T-cell (primary cell): ENCODE results near the gene UPF1. TPM values are rescaled to one million over a fixed set of nuclear protein-coding genes. Genes with fewer than 3 reads are reported as not detected.

Source experiments
- ATAC-seq, 4 experiments: fragments of 200-7000 bp in 3 of 4; fragments of 150-1000 bp in 1 of 4; cut with Tn5 transposase; replicated peaks in 1 of 4; 1 replicate in 3 of 4; 2 replicates in 1 of 4; pipeline ENCODE4 v1.10.0; 2021; ENCODE audit warnings: moderate library complexity in 3 of 4, mild to moderate bottlenecking in 2 of 4, moderate number of reproducible peaks in 1 of 4
- CTCF ChIA-PET, 2 donors: fragments of 300-600 bp; sonication (Branson Sonifier 250); formaldehyde crosslinking; loops; one replicate each; lab custom pipeline; 2022; ENCODE audit warnings: antibody characterized with exemption in 2 of 2; lab: Charles Lee
- POLR2A ChIA-PET, 2 donors: fragments of 300-600 bp; sonication (Branson Sonifier 250); formaldehyde crosslinking; loops; one replicate each; lab custom pipeline; 2022; ENCODE audit warnings: antibody characterized with exemption in 2 of 2; lab: Charles Lee
- DNase-seq, 35 experiments: peaks; one replicate each; pipeline versions ENCODE4 v3.0.0 to v3.0.0-alpha.2; 2013 to 2023
- H3K27ac ChIP-seq: one replicate; pipeline ENCODE4 v1.5.1; 2013; ENCODE audit warnings: low read length
- H3K27me3 ChIP-seq, 2 experiments: replicated peaks in 1 of 2; 1 replicate in 1 of 2; 2 replicates in 1 of 2; pipeline versions ENCODE4 v1.6.1 to v1.7.0; 2013; ENCODE audit warnings: low read length in 1 of 2, mixed read lengths in 1 of 2; ENCODE audit not compliant: control insufficient read depth in 2 of 2, insufficient read depth in 2 of 2; ENCODE audit errors: extremely low read depth in 1 of 2
- H3K36me3 ChIP-seq, 2 donors: 1 replicate in 1 of 2; 2 replicates in 1 of 2; pipeline versions ENCODE4 v1.6.1 to v1.7.0; 2013; ENCODE audit warnings: low read length in 1 of 2; ENCODE audit not compliant: control insufficient read depth in 2 of 2, insufficient read depth in 1 of 2; ENCODE audit errors: extremely low read depth in 1 of 2
- H3K4me1 ChIP-seq, 2 experiments: 1 replicate in 1 of 2; 2 replicates in 1 of 2; pipeline versions ENCODE4 v1.6.1 to v1.7.0; 2013; ENCODE audit warnings: low read length in 2 of 2, mixed read lengths in 1 of 2; ENCODE audit not compliant: insufficient read depth in 2 of 2, control insufficient read depth in 1 of 2; ENCODE audit errors: extremely low read depth in 1 of 2
- H3K4me3 ChIP-seq, 2 donors: 1 replicate in 1 of 2; 2 replicates in 1 of 2; pipeline versions ENCODE4 v1.5.1 to v1.7.0; 2013; ENCODE audit warnings: mild to moderate bottlenecking in 2 of 2, low read length in 1 of 2, moderate library complexity in 1 of 2; ENCODE audit not compliant: control insufficient read depth in 1 of 2; ENCODE audit errors: extremely low read depth in 1 of 2
- H3K9me3 ChIP-seq: 2 replicates; pipeline ENCODE4 v1.7.0; 2013
- H3K27ac Mint-ChIP-seq, 2 donors: one replicate each; pipeline ENCODE4 v1.8.0; 2020 to 2021; ENCODE audit warnings: mild to moderate bottlenecking in 2 of 2, mixed read lengths in 2 of 2
- H3K27me3 Mint-ChIP-seq, 2 donors: one replicate each; pipeline ENCODE4 v1.8.0; 2021 to 2022; ENCODE audit warnings: mixed read lengths in 2 of 2
- H3K36me3 Mint-ChIP-seq: one replicate; pipeline ENCODE4 v1.8.0; 2021; ENCODE audit warnings: mixed read lengths
- H3K4me1 Mint-ChIP-seq, 3 donors: one replicate each; pipeline ENCODE4 v1.8.0; 2020 to 2022; ENCODE audit warnings: mixed read lengths in 3 of 3, mild to moderate bottlenecking in 1 of 3
- H3K4me3 Mint-ChIP-seq, 3 donors: one replicate each; pipeline ENCODE4 v1.8.0; 2020 to 2022; ENCODE audit warnings: mild to moderate bottlenecking in 3 of 3, mixed read lengths in 3 of 3, moderate library complexity in 3 of 3
- H3K9me3 Mint-ChIP-seq, 3 donors: one replicate each; pipeline ENCODE4 v1.8.0; 2020 to 2022; ENCODE audit warnings: mixed read lengths in 3 of 3
- WGBS: methylation state at CpG from one replicate; pipeline ENCODE4 v1.1.5; 2013; ENCODE audit warnings: missing lambda C conversion rate; ENCODE audit not compliant: insufficient coverage; 5-methylcytosine and 5-hydroxymethylcytosine counted together
- total RNA-seq, 35 experiments: library from RNA in 6 of 35; stranded (reverse) in 6 of 35; fragments of 120-200 nt in 1 of 35; gene quantifications; one replicate each; pipeline versions ENCODE4 v1.2.1 to v1.2.4 and lab custom pipeline; 2013 to 2026

Gene UPF1
- total RNA-seq, 5 donors from 2014 or later (not counting 1 experiment from before 2014, with no cell fraction given): 114 to 143 (median 127) TPM

GRCh38 chr19:18847549-18848463 lies 16.0 kb downstream of the UPF1 start:
- Mint-ChIP-seq H3K27me3 (no peaks in the 10 kb centered on the region), H3K9me3 (no peaks in the 10 kb centered on the region), H3K4me1 (peaks cover 52 to 70% (median 53%) of the 10 kb centered on the region in 3 donors), H3K27ac (no peak overlapping the region), H3K4me3 (no peak overlapping the region), H3K36me3 (peaks cover 36% of the 10 kb centered on the region)
- H3K27ac ChIP-seq: no peak overlapping the region
- ChIA-PET CTCF (interaction anchor here (0.6 to 1.4 kb wide), 13 partner anchors 7 to 966 kb away, joined by 3 to 8 read pairs (median 4); partner anchors contain the start of genes UBA52 (in 1 of the 2) and UPF1 (in 1 of the 2)), POLR2A (interaction anchor here in 1 of 2 donors (0.5 kb wide), 1 partner anchor 146 kb away, joined by 6 read pairs; no protein-coding TSS in a partner anchor)
- DNase-seq: no peak
- ATAC-seq: no peak
- H3K4me1 ChIP-seq: peaks cover 6 to 65% of the 10 kb centered on the region in 2 experiments
- 98% methylated on average over 13 of the region's 24 CpGs for WGBS
- peaks cover 47 to 57% of the 10 kb centered on the region in 2 donors for H3K36me3 ChIP-seq
- no peak overlapping the region for H3K4me3 ChIP-seq
- no peaks in the 10 kb centered on the region for H3K27me3 ChIP-seq
- H3K9me3 ChIP-seq: no peaks in the 10 kb centered on the region

GRCh38 chr19:18848878-18849661 lies 17.3 kb downstream of the UPF1 start:
- no peaks in the 10 kb centered on the region for H3K27me3 ChIP-seq
- ChIA-PET POLR2A (no interaction called here), CTCF (interaction anchor here in 1 of 2 donors (0.6 kb wide), 1 partner anchor 9 kb away, joined by 3 read pairs; no protein-coding TSS in a partner anchor)
- Mint-ChIP-seq H3K27ac (peak overlapping the region; percentile 8 to 44), H3K4me1 (peaks cover 39 to 57% (median 41%) of the 10 kb centered on the region in 3 donors), H3K36me3 (peaks cover 49% of the 10 kb centered on the region), H3K9me3 (no peaks in the 10 kb centered on the region), H3K4me3 (peak overlapping the region in 1 of 3 donors; percentile 22), H3K27me3 (no peaks in the 10 kb centered on the region)
- peaks cover 53 to 70% of the 10 kb centered on the region in 2 donors for H3K36me3 ChIP-seq
- H3K4me1 ChIP-seq: peaks cover 3 to 52% of the 10 kb centered on the region in 2 experiments
- H3K9me3 ChIP-seq: no peaks in the 10 kb centered on the region
- peak in 1 of 35 experiments; percentile 24 for DNase-seq
- no peak for ATAC-seq
- H3K27ac ChIP-seq: no peak overlapping the region
- 82% methylated on average over 22 of the region's 23 CpGs for WGBS
- H3K4me3 ChIP-seq: no peak overlapping the region

- ATAC-seq (no peak), DNase-seq (no peak)
- no peak overlapping the region for H3K27ac ChIP-seq
- peaks cover 3 to 44% of the 10 kb centered on the region in 2 experiments for H3K4me1 ChIP-seq
- Mint-ChIP-seq H3K27me3 (no peaks in the 10 kb centered on the region), H3K27ac (no peak overlapping the region), H3K4me1 (peaks cover 31 to 50% (median 32%) of the 10 kb centered on the region in 3 donors), H3K36me3 (peaks cover 53% of the 10 kb centered on the region), H3K4me3 (no peak overlapping the region), H3K9me3 (no peaks in the 10 kb centered on the region)
- H3K36me3 ChIP-seq: peaks cover 58 to 78% of the 10 kb centered on the region in 2 donors
- CTCF ChIA-PET: no interaction called here
- WGBS: 67% methylated on average over 14 of the region's 16 CpGs
- POLR2A ChIA-PET: interaction anchor here in 1 of 2 donors (0.6 kb wide), 1 partner anchor 27 kb away, joined by 4 read pairs; no protein-coding TSS in a partner anchor
- no peaks in the 10 kb centered on the region for H3K9me3 ChIP-seq
- H3K27me3 ChIP-seq: no peaks in the 10 kb centered on the region
- H3K4me3 ChIP-seq: no peak overlapping the region
Measured at GRCh38 chr19:18849838-18850400, 18.2 kb downstream of the UPF1 start.

GRCh38 chr19:18850471-18851375 lies 19.0 kb downstream of the UPF1 start:
- H3K4me1 Mint-ChIP-seq: peaks cover 24 to 43% (median 26%) of the 10 kb centered on the region in 3 donors
- Histone ChIP-seq H3K4me1 (peaks cover 3 to 36% of the 10 kb centered on the region in 2 experiments), H3K9me3 (no peaks in the 10 kb centered on the region), H3K4me3 (no peak overlapping the region), H3K36me3 (peaks cover 65 to 86% of the 10 kb centered on the region in 2 donors), H3K27me3 (no peaks in the 10 kb centered on the region), H3K27ac (no peak overlapping the region)
- 92% methylated on average over 22 of the region's 27 CpGs for WGBS
- no peak overlapping the region for H3K27ac Mint-ChIP-seq
- no peak overlapping the region for H3K4me3 Mint-ChIP-seq
- H3K36me3 Mint-ChIP-seq: peaks cover 57% of the 10 kb centered on the region
- no peaks in the 10 kb centered on the region for H3K9me3 Mint-ChIP-seq
- DNase-seq: no peak
- CTCF ChIA-PET: no interaction called here
- H3K27me3 Mint-ChIP-seq: no peaks in the 10 kb centered on the region
- ATAC-seq: no peak
- POLR2A ChIA-PET: interaction anchor here in 1 of 2 donors (0.6 kb wide), 1 partner anchor 26 kb away, joined by 4 read pairs; no protein-coding TSS in a partner anchor

GRCh38 chr19:18851673-18852325 lies 20.0 kb downstream of the UPF1 start:
- peaks cover 15 to 32% (median 15%) of the 10 kb centered on the region in 3 donors for H3K4me1 Mint-ChIP-seq
- no peak for DNase-seq
- H3K27ac Mint-ChIP-seq: no peak overlapping the region
- no peaks in the 10 kb centered on the region for H3K27me3 Mint-ChIP-seq
- Histone ChIP-seq H3K36me3 (peaks cover 58 to 91% of the 10 kb centered on the region in 2 donors), H3K9me3 (no peaks in the 10 kb centered on the region), H3K27ac (no peak overlapping the region), H3K4me3 (no peak overlapping the region), H3K4me1 (peaks cover 3 to 27% of the 10 kb centered on the region in 2 experiments), H3K27me3 (no peaks in the 10 kb centered on the region)
- no peak overlapping the region for H3K4me3 Mint-ChIP-seq
- WGBS: 98% methylated on average over 29 of the region's 31 CpGs
- CTCF ChIA-PET: interaction anchor here in 1 of 2 donors (0.6 kb wide), 1 partner anchor 596 kb away, joined by 6 read pairs; no protein-coding TSS in a partner anchor
- H3K9me3 Mint-ChIP-seq: no peaks in the 10 kb centered on the region
- peaks cover 61% of the 10 kb centered on the region for H3K36me3 Mint-ChIP-seq
- ATAC-seq: no peak
- POLR2A ChIA-PET: interaction anchor here in 1 of 2 donors (0.6 kb wide), 1 partner anchor 289 kb away, joined by 5 read pairs; no protein-coding TSS in a partner anchor
